ENCODE measurements around the gene WNT9A.
A peak's percentile ranks its signal among the peaks of the same experiment; 100 is the strongest.

WNT9A gene

GRCh38 chr1:227939791-227940771 lies 7.7 kb downstream of the WNT9A start:
- no peak for DNase-seq

GRCh38 chr1:227938911-227939790 lies 8.6 kb downstream of the WNT9A start:
- no peak for DNase-seq

GRCh38 chr1:227938276-227938675 lies 9.5 kb downstream of the WNT9A start:
- no peak for DNase-seq

GRCh38 chr1:227937838-227938145 lies 9.9 kb downstream of the WNT9A start:
- DNase-seq = no peak

- peak in 1 of 2 donors; percentile 42 for DNase-seq
These were observed 10.5 kb downstream of the WNT9A start for GRCh38 chr1:227937031-227937837.

GRCh38 chr1:227935826-227936225 lies 11.9 kb downstream of the WNT9A start:
- DNase-seq = no peak

GRCh38 chr1:227934476-227935313 lies 13.0 kb downstream of the WNT9A start:
- DNase-seq = peak in 1 of 2 donors; percentile 90

GRCh38 chr1:227929751-227930472 lies 17.8 kb downstream of the WNT9A start:
- DNase-seq = no peak

- no peak for DNase-seq
These were observed 18.8 kb downstream of the WNT9A start for GRCh38 chr1:227928811-227929375.

GRCh38 chr1:227927971-227928741 lies 19.6 kb downstream of the WNT9A start:
- DNase-seq = no peak

GRCh38 chr1:227926896-227927885 lies 20.5 kb downstream of the WNT9A start:
- DNase-seq = no peak

- DNase-seq = no peak
These were observed 21.4 kb downstream of the WNT9A start for GRCh38 chr1:227926216-227926791.

GRCh38 chr1:227925582-227926198 lies 22.0 kb downstream of the WNT9A start:
- DNase-seq = no peak

GRCh38 chr1:227924833-227925574 lies 22.7 kb downstream of the WNT9A start:
- DNase-seq = no peak

- DNase-seq = no peak
These were observed 23.4 kb downstream of the WNT9A start for GRCh38 chr1:227924168-227924832.

GRCh38 chr1:227923353-227924167 lies 24.2 kb downstream of the WNT9A start:
- no peak for DNase-seq
